ENCODE results near the gene SPON1. TPM values are rescaled to one million over a fixed set of nuclear protein-coding genes. Genes with fewer than 3 reads are reported as not detected.
"Not testable (repeated sequence)": the region's sequence is repeated elsewhere in the genome, so short reads cannot be mapped to it uniquely, and the experiment has no call there.

SPON1 gene
- total and polyA plus RNA-seq, 12 donors = 2.7 to 116 (median 34.4) TPM

DNA sequence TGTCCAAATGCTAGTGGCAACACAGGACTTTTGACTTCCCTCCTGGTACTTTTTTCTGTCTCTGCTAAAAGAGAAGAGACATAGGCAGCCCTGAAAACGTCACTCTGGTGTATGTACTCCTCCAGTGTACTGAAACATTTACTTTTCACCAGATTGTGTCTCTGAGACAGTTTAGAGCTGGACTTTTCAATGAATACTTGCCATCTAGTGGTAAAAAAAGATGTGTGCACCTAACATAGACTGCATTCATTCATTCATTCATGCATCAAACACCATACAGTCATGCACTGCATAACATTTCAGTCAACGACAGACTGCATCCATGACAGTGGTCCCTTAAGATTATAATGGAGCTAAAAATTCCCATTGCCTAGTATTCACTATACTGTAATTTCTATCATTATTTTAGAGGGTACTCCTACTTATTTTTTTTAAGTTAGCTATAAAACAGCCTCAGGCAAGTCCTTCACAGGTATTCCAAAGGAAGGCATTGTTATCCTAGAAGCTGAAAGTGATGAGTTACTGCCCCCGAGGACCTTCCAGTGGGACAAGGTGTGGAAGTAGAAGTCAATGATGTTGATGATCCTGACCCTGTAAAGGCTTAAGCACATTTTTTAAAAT lies 186.2 kb downstream of the SPON1 start:
- no peak for DNase-seq
- Histone ChIP-seq H3K27ac (no peak overlapping the region), H3K9me3 (replicated peaks in 1 of 3) (no peaks in the 10 kb centered on the region), H3K4me3 (no peak overlapping the region), H3K27me3 (no peaks in the 10 kb centered on the region), H3K36me3 (replicated peaks in 1 of 2) (no peaks in the 10 kb centered on the region), H3K4me1 (replicated peaks in 1 of 2) (no peaks in the 10 kb centered on the region)
- intact Hi-C loops (cut with DNase I) = loop anchor here in 1 of 2 donors (5.0 kb wide), 1 partner anchor 191 kb away; no protein-coding TSS in a partner anchor
- WGBS, 4 donors = 30 to 47% (median 43%) methylated on average over 3 of the region's 3 CpGs
- TF ChIP-seq CTCF (IDR thresholded peaks at IDR 0.05) (peak; percentile 40 to 67 (median 64)), POLR2A (IDR thresholded peaks at IDR 0.05) (no peak)

- intact Hi-C loops (cut with DNase I) = loop anchor here (5.0 to 10.0 kb wide), 2 partner anchors 192 to 195 kb away; no protein-coding TSS in a partner anchor
- H3K36me3 ChIP-seq (replicated peaks in 1 of 2) = no peaks in the 10 kb centered on the region
- no peaks in the 10 kb centered on the region for H3K27me3 ChIP-seq
- TF ChIP-seq POLR2A (IDR thresholded peaks at IDR 0.05) (no peak), CTCF (IDR thresholded peaks at IDR 0.05) (no peak)
- H3K27ac ChIP-seq = no peak overlapping the region
- no peak for DNase-seq
- no peaks in the 10 kb centered on the region for H3K9me3 ChIP-seq (replicated peaks in 1 of 3)
- H3K4me1 ChIP-seq (replicated peaks in 1 of 2) = no peaks in the 10 kb centered on the region
- no peak overlapping the region for H3K4me3 ChIP-seq
- WGBS, 4 donors = 52 to 73% (median 62%) methylated on average over 2 of the region's 2 CpGs
Observed at GRCh38 chr11:14149683-14150082, 187.2 kb downstream of the SPON1 start.

DNA sequence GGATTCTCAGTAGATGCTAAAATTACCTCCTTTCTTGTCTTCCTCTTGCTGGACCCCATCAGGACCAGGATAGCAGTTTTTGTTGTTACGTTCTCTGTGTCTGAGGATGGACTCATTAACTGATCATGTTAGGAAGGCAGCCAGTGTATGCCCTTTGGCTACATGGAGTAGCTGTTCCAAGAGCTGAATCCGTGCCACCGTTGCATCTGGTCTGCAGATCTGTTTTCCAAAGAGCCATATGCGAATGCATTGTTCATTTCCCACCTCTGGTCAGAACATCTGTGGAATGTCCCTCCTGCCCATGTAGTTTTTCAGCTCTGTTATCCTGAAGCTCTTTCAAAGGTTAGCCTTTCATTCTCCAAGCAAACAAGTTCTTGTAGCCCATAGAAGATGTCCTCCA lies 188.4 kb downstream of the SPON1 start:
- H3K4me1 ChIP-seq (replicated peaks in 1 of 2) = no peaks in the 10 kb centered on the region
- H3K4me3 ChIP-seq = no peak overlapping the region
- intact Hi-C loops (cut with DNase I) = loop anchor here in 1 of 2 donors (10.0 kb wide), 1 partner anchor 196 kb away; no protein-coding TSS in a partner anchor
- no peaks in the 10 kb centered on the region for H3K36me3 ChIP-seq (replicated peaks in 1 of 2)
- H3K9me3 ChIP-seq (replicated peaks in 1 of 3) = no peaks in the 10 kb centered on the region
- WGBS, 4 donors = 83 to 89% (median 86%) methylated on average over 4 of the region's 4 CpGs
- TF ChIP-seq CTCF (IDR thresholded peaks at IDR 0.05) (no peak), POLR2A (IDR thresholded peaks at IDR 0.05) (no peak)
- H3K27ac ChIP-seq = no peak overlapping the region
- no peaks in the 10 kb centered on the region for H3K27me3 ChIP-seq
- no peak for DNase-seq

- not testable (repeated sequence) for DNase-seq; H3K4me3 ChIP-seq; H3K27ac ChIP-seq; H3K36me3 ChIP-seq (replicated peaks in 1 of 2); H3K27me3 ChIP-seq; H3K4me1 ChIP-seq (replicated peaks in 1 of 2)
- intact Hi-C loops (cut with DNase I) = loop anchor here in 1 of 2 donors (10.0 kb wide), 1 partner anchor 199 kb away; no protein-coding TSS in a partner anchor
- 67 to 98% methylated on average over 1 of the region's 1 CpG; no CpG with 5 or more reads in 2 of the 4 donors for WGBS, 4 donors
- peaks cover 0 to 11% (median 0%) of the 10 kb centered on the region in 3 donors for H3K9me3 ChIP-seq (replicated peaks in 1 of 3)
Observed at GRCh38 chr11:14154103-14154502, 191.6 kb downstream of the SPON1 start.

DNA sequence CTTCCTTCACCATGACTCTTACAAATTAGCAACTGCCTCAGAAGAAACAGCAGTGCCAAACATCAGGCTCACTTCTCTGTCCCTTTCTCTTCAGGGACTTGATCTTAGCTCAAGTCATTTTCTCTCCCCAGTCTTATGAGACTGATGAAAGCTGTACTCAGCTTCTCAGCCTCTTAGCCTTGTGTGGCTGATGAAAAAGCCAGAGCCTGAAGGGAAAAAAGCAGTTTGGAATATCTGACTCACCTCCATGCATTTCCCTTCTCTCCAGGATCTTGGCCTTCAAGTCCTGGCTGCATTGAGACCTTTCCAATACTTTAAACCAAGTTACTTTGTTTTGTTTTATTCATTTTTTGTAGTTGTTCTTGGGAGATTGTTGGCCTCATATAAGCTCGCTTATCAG lies 195.9 kb downstream of the SPON1 start:
- no peak for TF ChIP-seq CTCF (IDR thresholded peaks at IDR 0.05)
- TF ChIP-seq POLR2A (IDR thresholded peaks at IDR 0.05) = no peak
- no peak overlapping the region for H3K27ac ChIP-seq
- H3K27me3 ChIP-seq = no peaks in the 10 kb centered on the region
- DNase-seq = no peak
- 78 to 90% (median 82%) methylated on average over 1 of the region's 1 CpG for WGBS, 4 donors
- H3K4me3 ChIP-seq = no peak overlapping the region
- no peaks in the 10 kb centered on the region for H3K4me1 ChIP-seq (replicated peaks in 1 of 2)
- peaks cover 0 to 11% (median 0%) of the 10 kb centered on the region in 3 donors for H3K9me3 ChIP-seq (replicated peaks in 1 of 3)
- intact Hi-C loops (cut with DNase I) = loop anchor here in 1 of 2 donors (10.0 kb wide), 1 partner anchor 204 kb away; no protein-coding TSS in a partner anchor
- no peaks in the 10 kb centered on the region for H3K36me3 ChIP-seq (replicated peaks in 1 of 2)
